HepG2 (cell line): ENCODE data around the gene UBTD1. TPM values are rescaled to one million over a fixed set of nuclear protein-coding genes. Genes with fewer than 3 reads are reported as not detected.
A peak's percentile ranks its signal among the peaks of the same experiment; 100 is the strongest.

Experiments
- CCDC6 ChIP-seq: sonication (generic); formaldehyde crosslinking; IDR thresholded peaks from 2 replicates; pipeline ENCODE4 v1.8.1; 2022; ENCODE audit warnings: mild to moderate bottlenecking, missing genetic modification reagents, moderate library complexity
- CSRNP2 ChIP-seq: sonication (generic); formaldehyde crosslinking; conservative IDR thresholded peaks from 2 replicates; pipeline ENCODE4 v1.8.0; 2022; ENCODE audit warnings: low read depth, missing genetic modification reagents
- HMGXB4 ChIP-seq, 2 experiments: sonication (generic) in 1 of 2; formaldehyde crosslinking in 1 of 2; IDR thresholded peaks; 2 replicates each; pipeline versions ENCODE4 v1.4.0 to v1.6.1; 2018 to 2020; ENCODE audit warnings: missing genetic modification reagents in 2 of 2, borderline replicate concordance in 1 of 2, low read depth in 1 of 2, mild to moderate bottlenecking in 1 of 2, missing biosample characterization in 1 of 2
- HOXA9 ChIP-seq: sonication (generic); formaldehyde crosslinking; IDR thresholded peaks from 2 replicates; pipeline ENCODE4 v1.8.1; 2022; ENCODE audit warnings: missing genetic modification reagents, mild to moderate bottlenecking, moderate library complexity, borderline replicate concordance
- NAIF1 ChIP-seq: sonication (generic); formaldehyde crosslinking; IDR thresholded peaks from 2 replicates; pipeline ENCODE4 v1.5.0; 2020; ENCODE audit warnings: mild to moderate bottlenecking, missing genetic modification reagents, borderline replicate concordance
- NCOA2 ChIP-seq: sonication (generic); formaldehyde crosslinking; IDR thresholded peaks from 2 replicates; pipeline ENCODE4 v1.8.0; 2022; ENCODE audit warnings: inconsistent platforms
- PTBP1 ChIP-seq: fragments of 200-400 bp; formaldehyde crosslinking; IDR thresholded peaks from 2 replicates; pipeline ENCODE4 v1.6.1; 2018; ENCODE audit warnings: low read length, low read depth; ENCODE audit not compliant: poor library complexity, severe bottlenecking
- SIN3A ChIP-seq: IDR thresholded peaks from 2 replicates; pipeline ENCODE4 v1.6.1; 2011; ENCODE audit warnings: low read depth, mild to moderate bottlenecking, control low read depth, low read length, borderline replicate concordance
- SNRNP70 ChIP-seq: fragments of 200-400 bp; formaldehyde crosslinking; IDR thresholded peaks from 2 replicates; pipeline ENCODE4 v1.6.1; 2017; ENCODE audit warnings: mild to moderate bottlenecking, low read depth, low read length, moderate library complexity
- SP1 ChIP-seq, 2 experiments: fragments of 450-650 bp in 1 of 2; sonication (generic) in 1 of 2; formaldehyde crosslinking in 1 of 2; IDR thresholded peaks; 2 replicates each; pipeline versions ENCODE4 v1.4.0 to v1.6.1; 2016 to 2020; ENCODE audit warnings: missing genetic modification reagents in 1 of 2
- ZBTB20 ChIP-seq: sonication (generic); formaldehyde crosslinking; IDR thresholded peaks from 2 replicates; pipeline ENCODE4 v1.8.1; 2023; ENCODE audit warnings: missing genetic modification reagents, low read depth, mild to moderate bottlenecking, borderline replicate concordance
- ZFP36L1 ChIP-seq: sonication (generic); formaldehyde crosslinking; IDR thresholded peaks from 2 replicates; pipeline ENCODE4 v1.8.0; 2022; ENCODE audit warnings: mild to moderate bottlenecking, missing genetic modification reagents, moderate library complexity
- ZNF574 ChIP-seq: sonication (generic); formaldehyde crosslinking; IDR thresholded peaks from 2 replicates; pipeline ENCODE4 v1.4.0; 2020; ENCODE audit warnings: missing genetic modification reagents
- polyA plus RNA-seq, 8 experiments: library from polyadenylated mRNA; depleted of rRNA in 3 of 8; stranded (reverse) in 7 of 8; unstranded in 1 of 8; fragments of >200 nt; fragmentation: Illumina TruSeq in 4 of 8; extraction: Trizol in 4 of 8; gene quantifications; 2 replicates each; pipeline versions ENCODE4 v1.2.1 to v1.2.3, GENCODE V29; 2011 to 2016; ENCODE audit warnings: low read depth in 4 of 8, missing spikeins in 1 of 8, mixed read lengths in 1 of 8; ENCODE audit not compliant: insufficient read depth in 1 of 8
- total RNA-seq, 5 experiments: library from RNA; depleted of rRNA; stranded (reverse); fragments of >200 nt; fragmentation: Illumina TruSeq; extraction: Trizol; gene quantifications; 2 replicates each; pipeline ENCODE4 v1.2.3, GENCODE V29; 2016; ENCODE audit warnings: low read depth in 1 of 5
- TF ChIP-seq, protein P1 (sequence below): sonication (generic); formaldehyde crosslinking; IDR thresholded peaks from 2 replicates; pipeline ENCODE4 v1.4.0; 2020; ENCODE audit warnings: missing genetic modification reagents, borderline replicate concordance
- TF ChIP-seq, protein P2 (sequence below): sonication (generic); formaldehyde crosslinking; IDR thresholded peaks from 2 replicates; pipeline ENCODE4 v1.8.0; 2022; ENCODE audit warnings: mild to moderate bottlenecking, missing genetic modification reagents, borderline replicate concordance
- TF ChIP-seq, protein P3 (sequence below): IDR thresholded peaks from 2 replicates; pipeline ENCODE4 v1.6.1; 2016; ENCODE audit warnings: missing compliant biosample characterization, missing genetic modification reagents, borderline replicate concordance

UBTD1 gene
- total and polyA plus RNA-seq, 2 of the 13 experiments (the other 11 are each of a cell fraction or from before 2014, with no cell fraction given), result 7.9 to 10.0 TPM

DNA sequence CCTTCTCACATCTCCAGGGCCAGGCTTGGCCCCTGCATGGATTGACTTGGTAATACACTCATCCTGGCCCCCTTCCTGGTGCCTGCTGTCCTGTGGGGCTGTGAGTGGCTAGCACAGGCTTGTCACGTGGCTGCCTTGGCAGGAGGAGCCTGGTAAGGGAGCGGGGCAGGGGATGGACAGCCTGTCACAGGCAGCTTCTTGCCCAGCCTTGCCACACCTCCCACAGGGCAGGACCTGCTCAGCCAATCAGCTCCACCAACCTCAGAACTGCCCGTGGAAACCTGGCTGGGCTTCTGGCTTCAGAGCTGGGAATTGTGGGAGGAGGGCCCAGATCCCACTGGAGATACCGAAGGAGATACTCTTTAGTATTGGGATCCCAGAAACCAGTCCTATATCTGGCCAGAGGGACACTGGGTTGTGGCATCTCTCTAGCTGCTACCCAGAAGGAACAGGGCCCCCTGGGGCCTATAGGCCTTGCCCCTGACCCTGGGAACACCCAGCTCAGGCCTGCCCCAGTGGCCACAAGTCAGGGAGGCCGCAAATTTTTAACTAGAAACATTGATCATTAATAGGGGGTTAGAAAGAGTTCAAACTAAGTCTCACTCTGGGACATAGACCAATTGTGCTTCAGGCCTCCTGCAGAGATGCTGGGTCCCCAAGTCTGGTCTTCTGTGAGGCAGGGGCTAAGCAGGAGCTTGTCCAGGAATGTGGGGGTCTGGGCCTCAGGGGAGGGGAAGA is 85.5 kb downstream of the UBTD1 start, which contains the start of gene HOGA1 (continued):
- TF ChIP-seq CCDC6 (CRISPR knock-in tag), result 0 out of 2 replicates have a peak, but pooled peaks have one; percentile 43
- TF ChIP-seq, protein P1, sequence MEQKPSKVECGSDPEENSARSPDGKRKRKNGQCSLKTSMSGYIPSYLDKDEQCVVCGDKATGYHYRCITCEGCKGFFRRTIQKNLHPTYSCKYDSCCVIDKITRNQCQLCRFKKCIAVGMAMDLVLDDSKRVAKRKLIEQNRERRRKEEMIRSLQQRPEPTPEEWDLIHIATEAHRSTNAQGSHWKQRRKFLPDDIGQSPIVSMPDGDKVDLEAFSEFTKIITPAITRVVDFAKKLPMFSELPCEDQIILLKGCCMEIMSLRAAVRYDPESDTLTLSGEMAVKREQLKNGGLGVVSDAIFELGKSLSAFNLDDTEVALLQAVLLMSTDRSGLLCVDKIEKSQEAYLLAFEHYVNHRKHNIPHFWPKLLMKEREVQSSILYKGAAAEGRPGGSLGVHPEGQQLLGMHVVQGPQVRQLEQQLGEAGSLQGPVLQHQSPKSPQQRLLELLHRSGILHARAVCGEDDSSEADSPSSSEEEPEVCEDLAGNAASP (CRISPR knock-in tag), result 0 out of 2 replicates have a peak, but pooled peaks have one; percentile 8
- TF ChIP-seq NAIF1 (CRISPR knock-in tag), result no peak
- 0 out of 2 replicates have a peak, but pooled peaks have one; percentile 31 for TF ChIP-seq SIN3A
- TF ChIP-seq ZNF574 (CRISPR knock-in tag), result 0 out of 2 replicates have a peak, but pooled peaks have one; percentile 13
- TF ChIP-seq, protein P2, sequence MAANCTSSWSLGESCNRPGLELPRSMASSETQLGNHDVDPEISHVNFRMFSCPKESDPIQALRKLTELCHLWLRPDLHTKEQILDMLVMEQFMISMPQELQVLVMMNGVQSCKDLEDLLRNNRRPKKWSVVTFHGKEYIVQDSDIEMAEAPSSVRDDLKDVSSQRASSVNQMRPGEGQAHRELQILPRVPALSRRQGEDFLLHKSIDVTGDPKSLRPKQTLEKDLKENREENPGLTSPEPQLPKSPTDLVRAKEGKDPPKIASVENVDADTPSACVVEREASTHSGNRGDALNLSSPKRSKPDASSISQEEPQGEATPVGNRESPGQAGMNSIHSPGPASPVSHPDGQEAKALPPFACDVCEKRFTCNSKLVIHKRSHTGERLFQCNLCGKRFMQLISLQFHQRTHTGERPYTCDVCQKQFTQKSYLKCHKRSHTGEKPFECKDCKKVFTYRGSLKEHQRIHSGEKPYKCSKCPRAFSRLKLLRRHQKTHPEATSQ (CRISPR knock-in tag), result no peak
- no peak for TF ChIP-seq ZBTB20 (CRISPR knock-in tag)
- no peak for TF ChIP-seq HOXA9 (CRISPR knock-in tag)
- peak; percentile 22; the same call in 1 of the 2 replicates for TF ChIP-seq NCOA2 (CRISPR knock-in tag)
- no peak for TF ChIP-seq ZFP36L1 (CRISPR knock-in tag)
- no peak for TF ChIP-seq CSRNP2
- TF ChIP-seq, protein P3, sequence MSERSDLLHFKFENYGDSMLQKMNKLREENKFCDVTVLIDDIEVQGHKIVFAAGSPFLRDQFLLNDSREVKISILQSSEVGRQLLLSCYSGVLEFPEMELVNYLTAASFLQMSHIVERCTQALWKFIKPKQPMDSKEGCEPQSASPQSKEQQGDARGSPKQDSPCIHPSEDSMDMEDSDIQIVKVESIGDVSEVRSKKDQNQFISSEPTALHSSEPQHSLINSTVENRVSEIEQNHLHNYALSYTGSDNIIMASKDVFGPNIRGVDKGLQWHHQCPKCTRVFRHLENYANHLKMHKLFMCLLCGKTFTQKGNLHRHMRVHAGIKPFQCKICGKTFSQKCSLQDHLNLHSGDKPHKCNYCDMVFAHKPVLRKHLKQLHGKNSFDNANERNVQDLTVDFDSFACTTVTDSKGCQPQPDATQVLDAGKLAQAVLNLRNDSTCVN (CRISPR knock-in tag), result peak; percentile 26; the same call in 1 of the 2 replicates
- no peak for TF ChIP-seq SP1 (IDR thresholded peaks at IDR 0.05)
- TF ChIP-seq SP1 (CRISPR knock-in tag; IDR thresholded peaks at IDR 0.05), result peak; percentile 60; the same call in 1 of the 2 replicates
- TF ChIP-seq SNRNP70, result no peak
- no peak for TF ChIP-seq PTBP1
- TF ChIP-seq HMGXB4 (CRISPR knock-in tag; IDR thresholded peaks at IDR 0.05; ENCODE audit: borderline replicate concordance in 1 of 2, low read depth in 1 of 2), result 0 out of 4 replicates have a peak, but pooled peaks of 1 of the 2 experiments have one; percentile 15
